CD4-positive, alpha-beta memory T cell (primary cell): Measurements from ENCODE around the gene BCAT1. TPM values are rescaled to one million over a fixed set of nuclear protein-coding genes. Genes with fewer than 3 reads are reported as not detected.

Source experiments
- CTCF ChIA-PET: fragments of 350-600 bp; sonication (Branson Sonifier 250); formaldehyde crosslinking; loops from one replicate; lab custom pipeline; 2021; ENCODE audit warnings: inconsistent platforms; ENCODE audit not compliant: partially characterized antibody; lab: Charles Lee
- POLR2A ChIA-PET: fragments of 350-600 bp; sonication (Branson Sonifier 250); formaldehyde crosslinking; loops from one replicate; lab custom pipeline; 2021; ENCODE audit not compliant: partially characterized antibody; lab: Charles Lee
- DNase-seq, 5 donors: peaks; one replicate each; pipeline versions ENCODE4 v3.0.0 to v3.0.0-alpha.2; 2020 to 2022; ENCODE audit warnings: mixed read lengths in 1 of 5
- H3K27ac ChIP-seq: one replicate; pipeline ENCODE4 v1.7.0; 2013; ENCODE audit warnings: low read depth, low read length
- H3K27me3 ChIP-seq: 2 replicates; pipeline ENCODE4 v1.7.0; 2013; ENCODE audit warnings: mild to moderate bottlenecking, low read length, moderate library complexity; ENCODE audit not compliant: insufficient read depth
- H3K36me3 ChIP-seq: 2 replicates; pipeline ENCODE4 v1.7.0; 2013; ENCODE audit warnings: mild to moderate bottlenecking, low read length, moderate library complexity; ENCODE audit not compliant: insufficient read depth
- H3K4me1 ChIP-seq: 2 replicates; pipeline ENCODE4 v1.7.0; 2013; ENCODE audit warnings: mild to moderate bottlenecking, low read length, moderate library complexity; ENCODE audit not compliant: insufficient read depth
- H3K4me3 ChIP-seq, 2 donors: one replicate each; pipeline ENCODE4 v1.7.0; 2013; ENCODE audit warnings: low read length in 2 of 2, mild to moderate bottlenecking in 1 of 2
- H3K9me3 ChIP-seq, 2 donors: one replicate each; pipeline ENCODE4 v1.7.0; 2013; ENCODE audit warnings: low read length in 2 of 2, control low read depth in 1 of 2; ENCODE audit not compliant: control insufficient read depth in 1 of 2
- H3K27ac Mint-ChIP-seq, 7 donors: one replicate each; pipeline ENCODE4 v1.8.0; 2020 to 2021; ENCODE audit warnings: mixed read lengths in 7 of 7, mild to moderate bottlenecking in 6 of 7, inconsistent platforms in 3 of 7, moderate library complexity in 3 of 7
- H3K27me3 Mint-ChIP-seq, 2 donors: one replicate each; pipeline ENCODE4 v1.8.0; 2020 to 2021; ENCODE audit warnings: mixed read lengths in 2 of 2
- H3K36me3 Mint-ChIP-seq, 2 donors: one replicate each; pipeline ENCODE4 v1.8.0; 2020 to 2021; ENCODE audit warnings: mixed read lengths in 2 of 2, inconsistent platforms in 1 of 2, mild to moderate bottlenecking in 1 of 2
- H3K4me1 Mint-ChIP-seq, 4 donors: one replicate each; pipeline ENCODE4 v1.8.0; 2020 to 2021; ENCODE audit warnings: mixed read lengths in 4 of 4, mild to moderate bottlenecking in 1 of 4
- H3K4me3 Mint-ChIP-seq, 8 donors: one replicate each; pipeline ENCODE4 v1.8.0; 2020 to 2021; ENCODE audit warnings: mixed read lengths in 8 of 8, mild to moderate bottlenecking in 7 of 8, moderate library complexity in 6 of 8, inconsistent platforms in 3 of 8
- H3K9me3 Mint-ChIP-seq, 8 donors: one replicate each; pipeline ENCODE4 v1.8.0; 2020 to 2021; ENCODE audit warnings: mixed read lengths in 8 of 8, mild to moderate bottlenecking in 5 of 8, inconsistent platforms in 3 of 8, moderate library complexity in 1 of 8
- intact Hi-C: fragments of 100-400 bp; cut with micrococcal nuclease; formaldehyde crosslinking; loops from one replicate; pipeline ENCODE4 v1.15.1; 2023
- polyA plus RNA-seq, 2 donors: library from polyadenylated mRNA; unstranded; fragments of 300-500 nt; fragmentation: Illumina TruSeq; gene quantifications; one replicate each; pipeline ENCODE4 v1.2.3, GENCODE V29; 2021
- total RNA-seq, 2 experiments: library from RNA; stranded (reverse); gene quantifications; one replicate each; pipeline ENCODE4 v1.2.3, GENCODE V29; 2021

Gene BCAT1
- total and polyA plus RNA-seq, 4 experiments from 2014 or later, result 0.03 to 2.5 (median 1.6) TPM

- no peak for DNase-seq
These were observed 110.4 kb downstream of the BCAT1 start for GRCh38 chr12:24838531-24838950.

DNA sequence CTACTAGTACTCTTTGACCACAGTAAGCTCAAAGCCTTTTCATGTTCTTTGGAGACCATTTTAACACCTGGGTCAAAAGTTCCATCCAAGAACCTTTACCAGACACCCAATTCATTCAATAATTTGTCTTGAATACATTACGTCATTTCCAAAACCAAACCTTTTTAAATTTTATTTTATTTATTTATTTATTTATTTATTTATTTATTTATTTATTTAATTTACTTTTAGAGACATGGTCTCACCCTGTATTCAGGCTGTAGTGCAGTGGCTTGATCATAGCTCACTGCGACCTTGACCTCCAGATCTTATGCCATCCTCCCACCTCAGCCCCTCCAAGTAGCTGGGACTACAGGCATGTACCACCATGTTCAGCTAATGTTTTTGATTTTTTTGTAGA lies 113.5 kb downstream of the BCAT1 start:
- H3K9me3 ChIP-seq, result no peaks in the 10 kb centered on the region
- Mint-ChIP-seq H3K36me3 (no peaks in the 10 kb centered on the region), H3K4me3 (no peak overlapping the region), H3K27ac (no peak overlapping the region), H3K9me3 (no peaks in the 10 kb centered on the region), H3K4me1 (peaks cover 12 to 24% (median 19%) of the 10 kb centered on the region in 4 donors), H3K27me3 (peaks cover 5 to 6% of the 10 kb centered on the region in 2 donors)
- no peak overlapping the region for H3K4me3 ChIP-seq
- peaks cover 16% of the 10 kb centered on the region for H3K4me1 ChIP-seq
- intact Hi-C loops, result loop anchor here (5.0 kb wide), 1 partner anchor 1978 kb away; no protein-coding TSS in a partner anchor
- H3K27me3 ChIP-seq, result no peaks in the 10 kb centered on the region
- no peak overlapping the region for H3K27ac ChIP-seq
- POLR2A ChIA-PET, result no interaction called here
- no peaks in the 10 kb centered on the region for H3K36me3 ChIP-seq
- CTCF ChIA-PET, result interaction anchor here (1.0 to 2.1 kb wide), 9 partner anchors 8 to 1634 kb away, joined by 3 to 31 read pairs (median 4); no protein-coding TSS in a partner anchor
- no peak for DNase-seq

More at GRCh38 chr12:24838531-24838950, 110.4 kb downstream of the BCAT1 start:
- H3K4me1 ChIP-seq, result peaks cover 16% of the 10 kb centered on the region
- intact Hi-C loops, result loop anchor here (5.0 kb wide), 1 partner anchor 1981 kb away; no protein-coding TSS in a partner anchor
- Mint-ChIP-seq H3K4me1 (peaks cover 12 to 24% (median 19%) of the 10 kb centered on the region in 4 donors), H3K36me3 (no peaks in the 10 kb centered on the region), H3K27me3 (peaks cover 7 to 9% of the 10 kb centered on the region in 2 donors), H3K9me3 (no peaks in the 10 kb centered on the region), H3K4me3 (peak overlapping the region in 2 of 8 donors; percentile 2 to 42), H3K27ac (no peak overlapping the region)
- ChIA-PET CTCF (interaction anchor here (1.0 to 2.7 kb wide), 7 partner anchors 12 to 1635 kb away, joined by 3 to 14 read pairs (median 4); no protein-coding TSS in a partner anchor), POLR2A (no interaction called here)
- H3K4me3 ChIP-seq, result no peak overlapping the region
- H3K27ac ChIP-seq, result no peak overlapping the region
- H3K36me3 ChIP-seq, result no peaks in the 10 kb centered on the region
- no peaks in the 10 kb centered on the region for H3K9me3 ChIP-seq
- H3K27me3 ChIP-seq, result no peaks in the 10 kb centered on the region

DNA sequence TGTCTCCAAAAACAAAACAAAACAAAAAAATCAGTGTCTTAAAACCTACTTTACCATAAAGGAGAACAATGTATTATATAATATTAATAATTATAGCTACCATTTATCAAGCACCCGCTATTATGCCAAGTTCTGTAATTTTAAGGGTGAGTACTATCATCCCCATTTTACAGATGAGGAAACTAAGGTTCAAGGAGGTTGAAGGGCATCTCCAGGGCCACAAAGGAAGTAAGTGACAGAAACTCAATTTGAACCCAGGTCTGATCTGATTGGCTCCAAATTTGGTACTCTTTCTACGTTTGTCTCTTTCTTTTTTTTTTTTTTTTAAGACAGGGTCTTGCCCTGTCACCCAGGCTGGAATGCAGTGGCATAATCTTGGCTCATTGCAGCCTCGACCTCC lies 115.4 kb downstream of the BCAT1 start:
- H3K9me3 ChIP-seq, result no peaks in the 10 kb centered on the region
- no peaks in the 10 kb centered on the region for H3K4me1 ChIP-seq
- H3K36me3 ChIP-seq, result no peaks in the 10 kb centered on the region
- no peak for DNase-seq
- Mint-ChIP-seq H3K4me1 (peaks cover 2 to 7% (median 5%) of the 10 kb centered on the region in 4 donors), H3K36me3 (no peaks in the 10 kb centered on the region), H3K27ac (no peak overlapping the region), H3K9me3 (no peaks in the 10 kb centered on the region), H3K27me3 (peaks cover 0 to 2% of the 10 kb centered on the region in 2 donors), H3K4me3 (no peak overlapping the region)
- no peak overlapping the region for H3K27ac ChIP-seq
- ChIA-PET POLR2A (no interaction called here), CTCF (no interaction called here)
- no peaks in the 10 kb centered on the region for H3K27me3 ChIP-seq
- intact Hi-C loops, result no loop called here
- no peak overlapping the region for H3K4me3 ChIP-seq

DNA sequence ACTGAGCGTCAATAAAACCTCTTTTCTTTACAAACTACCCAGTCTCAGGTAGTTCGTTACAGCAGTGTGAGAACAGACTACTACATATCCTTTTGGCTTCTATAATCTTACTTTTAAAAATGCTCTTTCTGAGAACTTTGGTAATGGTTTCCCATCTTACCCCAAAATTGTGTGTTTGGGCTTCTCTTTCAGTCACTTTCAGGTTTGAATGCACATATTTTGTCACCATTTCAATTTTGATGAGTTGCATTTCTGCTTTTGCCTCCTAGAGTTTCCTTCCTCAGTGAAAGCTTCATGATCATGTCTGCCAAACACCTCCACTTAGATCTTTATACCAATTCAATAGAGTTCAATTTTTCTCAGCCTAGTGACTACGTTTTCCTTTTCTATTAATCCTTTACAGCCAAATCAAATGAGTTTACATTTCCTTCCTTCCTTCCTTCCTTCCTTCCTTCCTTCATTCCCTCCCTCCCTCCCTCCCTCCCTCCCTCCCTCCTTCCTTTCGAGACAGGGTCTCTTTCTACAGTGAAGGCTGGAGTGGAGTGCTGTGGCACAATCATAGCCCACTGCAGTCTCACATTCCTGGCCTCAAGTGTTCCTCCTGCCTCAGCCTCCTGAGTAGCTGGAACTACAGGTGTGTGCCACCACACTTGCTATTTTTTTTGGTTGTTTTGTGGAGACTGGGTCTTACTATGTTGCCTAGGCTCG lies 124.9 kb downstream of the BCAT1 start:
- no peak overlapping the region for H3K4me3 ChIP-seq
- H3K9me3 Mint-ChIP-seq, result peaks cover 0 to 3% (median 0%) of the 10 kb centered on the region in 8 donors
- intact Hi-C loops, result no loop called here
- H3K4me3 Mint-ChIP-seq, result peak overlapping the region in 1 of 8 donors; percentile 9
- H3K27me3 ChIP-seq, result no peaks in the 10 kb centered on the region
- no peak for DNase-seq
- no peak overlapping the region for H3K27ac ChIP-seq
- no peaks in the 10 kb centered on the region for H3K36me3 ChIP-seq
- H3K4me1 ChIP-seq, result peaks cover 10% of the 10 kb centered on the region
- peaks cover 11 to 20% (median 15%) of the 10 kb centered on the region in 4 donors for H3K4me1 Mint-ChIP-seq
- H3K9me3 ChIP-seq, result no peaks in the 10 kb centered on the region
- peaks cover 0 to 2% of the 10 kb centered on the region in 2 donors for H3K27me3 Mint-ChIP-seq
- peaks cover 0 to 6% of the 10 kb centered on the region in 2 donors for H3K36me3 Mint-ChIP-seq
- H3K27ac Mint-ChIP-seq, result no peak overlapping the region
- ChIA-PET POLR2A (no interaction called here), CTCF (no interaction called here)

GRCh38 chr12:24822121-24822899 lies 126.6 kb downstream of the BCAT1 start:
- peaks cover 11 to 20% (median 16%) of the 10 kb centered on the region in 4 donors for H3K4me1 Mint-ChIP-seq
- no peaks in the 10 kb centered on the region for H3K27me3 ChIP-seq
- H3K36me3 ChIP-seq, result no peaks in the 10 kb centered on the region
- H3K9me3 ChIP-seq, result no peaks in the 10 kb centered on the region
- ChIA-PET CTCF (no interaction called here), POLR2A (no interaction called here)
- no peak overlapping the region for H3K27ac Mint-ChIP-seq
- intact Hi-C loops, result no loop called here
- peak overlapping the region in 3 of 8 donors; percentile 5 to 41 (median 14) for H3K4me3 Mint-ChIP-seq
- H3K4me3 ChIP-seq, result no peak overlapping the region
- H3K36me3 Mint-ChIP-seq, result peaks cover 0 to 6% of the 10 kb centered on the region in 2 donors
- peaks cover 0 to 2% of the 10 kb centered on the region in 2 donors for H3K27me3 Mint-ChIP-seq
- H3K9me3 Mint-ChIP-seq, result peaks cover 0 to 3% (median 0%) of the 10 kb centered on the region in 8 donors
- no peak overlapping the region for H3K27ac ChIP-seq
- DNase-seq, result no peak
- peaks cover 10% of the 10 kb centered on the region for H3K4me1 ChIP-seq

DNA sequence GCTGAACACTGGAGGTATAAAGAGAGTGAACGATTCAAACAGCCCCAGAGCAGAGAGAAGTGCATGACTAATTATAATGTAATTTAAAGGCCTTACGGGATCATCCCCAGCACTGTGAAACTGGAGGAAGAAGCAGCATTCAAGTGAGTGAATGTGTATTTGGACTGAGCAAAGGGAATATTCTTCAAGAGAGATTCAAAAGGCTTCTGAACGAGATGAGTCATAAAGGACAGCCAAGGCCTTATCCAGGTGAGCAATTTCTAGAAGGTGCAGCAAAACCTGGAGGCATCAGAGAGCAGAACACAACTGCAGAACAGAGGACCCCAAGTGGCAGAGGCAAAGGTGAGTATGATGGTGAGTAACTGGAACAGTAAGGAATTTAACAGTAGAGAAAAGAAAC lies 127.2 kb downstream of the BCAT1 start:
- ChIA-PET CTCF (interaction anchor here (0.7 kb wide), 1 partner anchor 16 kb away, joined by 3 read pairs; no protein-coding TSS in a partner anchor), POLR2A (no interaction called here)
- Histone ChIP-seq H3K9me3 (no peaks in the 10 kb centered on the region), H3K36me3 (no peaks in the 10 kb centered on the region), H3K27ac (no peak overlapping the region), H3K4me1 (peaks cover 10% of the 10 kb centered on the region), H3K4me3 (no peak overlapping the region), H3K27me3 (no peaks in the 10 kb centered on the region)
- Mint-ChIP-seq H3K4me3 (peak overlapping the region in 3 of 8 donors; percentile 5 to 41 (median 14)), H3K36me3 (peaks cover 0 to 6% of the 10 kb centered on the region in 2 donors), H3K27ac (peak overlapping the region in 1 of 7 donors; percentile 8), H3K4me1 (peaks cover 11 to 20% (median 16%) of the 10 kb centered on the region in 4 donors), H3K27me3 (peaks cover 0 to 2% of the 10 kb centered on the region in 2 donors), H3K9me3 (peaks cover 0 to 3% (median 0%) of the 10 kb centered on the region in 8 donors)
- intact Hi-C loops, result no loop called here
- no peak for DNase-seq

GRCh38 chr12:24820872-24821271 lies 128.0 kb downstream of the BCAT1 start:
- H3K36me3 ChIP-seq, result no peaks in the 10 kb centered on the region
- no peaks in the 10 kb centered on the region for H3K27me3 ChIP-seq
- no peak overlapping the region for H3K27ac ChIP-seq
- intact Hi-C loops, result no loop called here
- Mint-ChIP-seq H3K36me3 (peaks cover 0 to 6% of the 10 kb centered on the region in 2 donors), H3K27ac (peak overlapping the region in 1 of 7 donors; percentile 58), H3K4me3 (no peak overlapping the region), H3K27me3 (peaks cover 0 to 2% of the 10 kb centered on the region in 2 donors), H3K4me1 (peaks cover 14 to 23% (median 16%) of the 10 kb centered on the region in 4 donors), H3K9me3 (peaks cover 0 to 3% (median 0%) of the 10 kb centered on the region in 8 donors)
- no peak for DNase-seq
- ChIA-PET POLR2A (no interaction called here), CTCF (interaction anchor here (0.7 kb wide), 1 partner anchor 15 kb away, joined by 3 read pairs; no protein-coding TSS in a partner anchor)
- H3K4me1 ChIP-seq, result peaks cover 10% of the 10 kb centered on the region
- no peaks in the 10 kb centered on the region for H3K9me3 ChIP-seq
- H3K4me3 ChIP-seq, result no peak overlapping the region
